H9 (cell line): Measurements from ENCODE around the gene AP4E1. TPM values are rescaled to one million over a fixed set of nuclear protein-coding genes. Genes with fewer than 3 reads are reported as not detected.

Experiments
- DNase-seq: peaks from one replicate; pipeline ENCODE4 v3.0.0-alpha.2; 2017
- H2AFZ ChIP-seq: one replicate; pipeline ENCODE4 v1.6.1; 2013; ENCODE audit warnings: mild to moderate bottlenecking, low read length, control low read depth, moderate library complexity
- H2AK5ac ChIP-seq: 2 replicates; pipeline ENCODE4 v1.6.1; 2013; ENCODE audit warnings: low read length, control low read depth, mixed read lengths; ENCODE audit not compliant: insufficient read length
- H2BK120ac ChIP-seq: one replicate; pipeline ENCODE4 v1.6.1; 2013; ENCODE audit warnings: low read depth, mild to moderate bottlenecking, low read length, control low read depth, inconsistent platforms; ENCODE audit not compliant: poor library complexity, severe bottlenecking
- H2BK12ac ChIP-seq: 2 replicates; pipeline ENCODE4 v1.6.1; 2013; ENCODE audit warnings: low read length, control low read depth, mixed read lengths, low read depth; ENCODE audit not compliant: insufficient read length
- H2BK15ac ChIP-seq: 2 replicates; pipeline ENCODE4 v1.6.1; 2013; ENCODE audit warnings: low read depth, low read length, control low read depth
- H2BK20ac ChIP-seq: one replicate; pipeline ENCODE4 v1.6.1; 2013; ENCODE audit warnings: low read depth, mild to moderate bottlenecking, low read length, control low read depth, inconsistent platforms; ENCODE audit not compliant: poor library complexity, severe bottlenecking
- H2BK5ac ChIP-seq: 2 replicates; pipeline ENCODE4 v1.6.1; 2013; ENCODE audit warnings: low read length, control low read depth, mixed read lengths; ENCODE audit not compliant: insufficient read length
- H3K14ac ChIP-seq: 2 replicates; pipeline ENCODE4 v1.6.1; 2013; ENCODE audit warnings: low read length, control low read depth; ENCODE audit not compliant: insufficient read depth
- H3K18ac ChIP-seq: 2 replicates; pipeline ENCODE4 v1.6.1; 2013; ENCODE audit warnings: low read depth, mild to moderate bottlenecking, mixed read lengths, low read length, control low read depth; ENCODE audit not compliant: insufficient read length
- H3K23ac ChIP-seq: 2 replicates; pipeline ENCODE4 v1.6.1; 2013; ENCODE audit warnings: low read length, control low read depth, mixed read lengths, low read depth; ENCODE audit not compliant: insufficient read length
- H3K23me2 ChIP-seq: 2 replicates; pipeline ENCODE4 v1.6.1; 2013; ENCODE audit warnings: low read depth, mild to moderate bottlenecking, mixed read lengths, low read length, control low read depth; ENCODE audit not compliant: insufficient read length, poor library complexity, severe bottlenecking
- H3K27ac ChIP-seq: 2 replicates; pipeline ENCODE4 v1.5.1; 2013; ENCODE audit warnings: low read length, control low read depth, mixed read lengths, low read depth; ENCODE audit not compliant: insufficient read length
- H3K27me3 ChIP-seq: 2 replicates; pipeline ENCODE4 v1.6.1; 2013; ENCODE audit warnings: low read length, control low read depth, inconsistent platforms; ENCODE audit not compliant: insufficient read depth
- H3K4ac ChIP-seq: 2 replicates; pipeline ENCODE4 v1.6.1; 2013; ENCODE audit warnings: low read depth, mild to moderate bottlenecking, control low read depth, inconsistent platforms, low read length, moderate library complexity
- H3K4me1 ChIP-seq: 2 replicates; pipeline ENCODE4 v1.6.1; 2013; ENCODE audit warnings: low read length, control low read depth, inconsistent platforms; ENCODE audit not compliant: insufficient read depth
- H3K4me2 ChIP-seq: 2 replicates; pipeline ENCODE4 v1.6.1; 2013; ENCODE audit warnings: low read length, control low read depth, mixed read lengths; ENCODE audit not compliant: insufficient read length, insufficient read depth
- H3K56ac ChIP-seq: 2 replicates; pipeline ENCODE4 v1.6.1; 2013; ENCODE audit warnings: low read depth, mild to moderate bottlenecking, mixed read lengths, low read length, control low read depth; ENCODE audit not compliant: insufficient read length
- H3K79me1 ChIP-seq: 2 replicates; pipeline ENCODE4 v1.6.1; 2013; ENCODE audit warnings: low read depth, mild to moderate bottlenecking, moderate library complexity, low read length, control low read depth, inconsistent platforms; ENCODE audit not compliant: insufficient read depth, poor library complexity, severe bottlenecking
- H3K79me2 ChIP-seq: 2 replicates; pipeline ENCODE4 v1.6.1; 2013; ENCODE audit warnings: low read length, control low read depth, inconsistent platforms; ENCODE audit not compliant: insufficient read depth
- H3K9ac ChIP-seq: 2 replicates; pipeline ENCODE4 v1.6.1; 2013; ENCODE audit warnings: low read length, control low read depth, mixed read lengths; ENCODE audit not compliant: insufficient read length; ENCODE audit errors: extremely low read depth
- H3K9me3 ChIP-seq: one replicate; pipeline ENCODE4 v1.6.1; 2013; ENCODE audit warnings: low read depth, low read length, inconsistent platforms; ENCODE audit not compliant: control insufficient read depth
- H3T11ph ChIP-seq: one replicate; pipeline ENCODE4 v1.6.1; 2013; ENCODE audit warnings: mild to moderate bottlenecking, low read length, control low read depth, inconsistent platforms
- H4K20me1 ChIP-seq: one replicate; pipeline ENCODE4 v1.6.1; 2013; ENCODE audit not compliant: control insufficient read depth, insufficient read length, insufficient read depth
- H4K5ac ChIP-seq: 2 replicates; pipeline ENCODE4 v1.6.1; 2013; ENCODE audit warnings: low read depth, mild to moderate bottlenecking, mixed read lengths, low read length, control low read depth; ENCODE audit not compliant: insufficient read length
- H4K8ac ChIP-seq: replicated peaks from 2 replicates; pipeline ENCODE4 v1.6.1; 2013; ENCODE audit warnings: low read length, control low read depth, mixed read lengths, low read depth; ENCODE audit not compliant: insufficient read length
- H4K91ac ChIP-seq: 2 replicates; pipeline ENCODE4 v1.6.1; 2013; ENCODE audit warnings: low read depth, mild to moderate bottlenecking, moderate library complexity, mixed read lengths, low read length, control low read depth; ENCODE audit not compliant: insufficient read length
- H3K27ac Mint-ChIP-seq, 3 experiments: 2 replicates in 2 of 3; 3 replicates in 1 of 3; pipeline ENCODE4 v1.8.0; 2020 to 2021; ENCODE audit warnings: mixed read lengths in 3 of 3, mild to moderate bottlenecking in 1 of 3, moderate library complexity in 1 of 3
- H3K27me3 Mint-ChIP-seq: 2 replicates; pipeline ENCODE4 v1.8.0; 2021; ENCODE audit warnings: low read depth, mild to moderate bottlenecking, moderate library complexity, mixed read lengths
- H3K36me3 Mint-ChIP-seq, 3 experiments: 2 replicates in 2 of 3; 3 replicates in 1 of 3; pipeline ENCODE4 v1.8.0; 2020 to 2021; ENCODE audit warnings: low read depth in 3 of 3, mixed read lengths in 3 of 3; ENCODE audit not compliant: insufficient read depth in 1 of 3
- H3K4me1 Mint-ChIP-seq, 2 experiments: 2 replicates each; pipeline ENCODE4 v1.8.0; 2020; ENCODE audit warnings: mixed read lengths in 2 of 2
- H3K4me3 Mint-ChIP-seq, 2 experiments: 2 replicates in 1 of 2; 3 replicates in 1 of 2; pipeline ENCODE4 v1.8.0; 2020 to 2021; ENCODE audit warnings: mild to moderate bottlenecking in 2 of 2, mixed read lengths in 2 of 2, moderate library complexity in 1 of 2
- H3K9me3 Mint-ChIP-seq, 2 experiments: 2 replicates in 1 of 2; 3 replicates in 1 of 2; pipeline ENCODE4 v1.8.0; 2020; ENCODE audit warnings: mild to moderate bottlenecking in 2 of 2, mixed read lengths in 2 of 2, moderate library complexity in 1 of 2
- WGBS: extraction: QIAGEN DNeasy Blood & Tissue Kit; methylation state at CpG from one replicate; pipeline ENCODE4 v1.1.7; 2013; ENCODE audit warnings: missing lambda C conversion rate, low lambda C conversion rate, mixed read lengths; ENCODE audit not compliant: insufficient read length; ENCODE audit errors: extremely low coverage; 5-methylcytosine and 5-hydroxymethylcytosine counted together
- total RNA-seq: library from RNA; stranded (reverse); gene quantifications from 2 replicates; pipeline ENCODE4 v1.2.1, GENCODE V29; 2021
- TF ChIP-seq, protein P1 (sequence below): fragments of 200-600 bp; sonication (generic); conservative IDR thresholded peaks from 3 replicates; pipeline ENCODE4 v1.8.0; 2021; ENCODE audit warnings: antibody characterized with exemption, mild to moderate bottlenecking

AP4E1 gene
- total RNA-seq, 1 experiment from 2014 or later: 13.8 TPM

DNA sequence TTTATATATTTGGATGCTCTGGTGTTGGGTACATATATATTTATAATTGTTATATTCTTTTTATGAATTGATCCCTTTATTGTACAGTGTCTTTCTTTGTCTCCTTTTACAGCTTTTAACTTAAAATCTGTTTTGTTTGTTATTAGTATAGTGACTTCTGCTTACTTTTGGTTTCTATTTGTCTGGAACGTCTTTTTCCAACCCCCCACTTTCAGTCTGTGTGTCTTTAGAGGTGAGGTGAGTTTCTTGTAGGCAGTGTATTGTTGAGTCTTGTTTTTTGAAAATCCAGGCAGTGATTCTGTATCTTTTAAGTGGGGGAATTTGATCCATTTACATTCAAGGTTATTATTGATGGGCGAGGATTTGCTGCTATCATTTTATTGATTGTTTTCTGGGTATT lies 62.0 kb downstream of the AP4E1 start:
- Histone ChIP-seq H3T11ph (no peak overlapping the region), H3K18ac (no peak overlapping the region), H3K4ac (no peak overlapping the region), H3K79me1 (no peaks in the 10 kb centered on the region), H4K91ac (no peak overlapping the region), H2AFZ (no peak overlapping the region), H4K5ac (no peak overlapping the region), H3K79me2 (no peaks in the 10 kb centered on the region), H3K9ac (no peak overlapping the region), H2BK20ac (no peak overlapping the region), H4K20me1 (no peaks in the 10 kb centered on the region), H2BK5ac (no peak overlapping the region), H4K8ac (no peak overlapping the region), H3K56ac (no peak overlapping the region), H2BK120ac (no peak overlapping the region), H3K4me2 (no peak overlapping the region), H3K9me3 (no peaks in the 10 kb centered on the region), H2BK15ac (no peak overlapping the region), H3K4me1 (no peaks in the 10 kb centered on the region), H2AK5ac (no peak overlapping the region), H3K27me3 (no peaks in the 10 kb centered on the region), H3K23ac (no peak overlapping the region), H3K23me2 (no peaks in the 10 kb centered on the region), H3K14ac (no peak overlapping the region), H2BK12ac (no peak overlapping the region), H3K27ac (no peak overlapping the region)
- Mint-ChIP-seq H3K4me3 (no peak overlapping the region), H3K27me3 (no peaks in the 10 kb centered on the region), H3K9me3 (peaks cover 11 to 17% of the 10 kb centered on the region in 2 experiments), H3K36me3 (peaks cover 28 to 38% (median 35%) of the 10 kb centered on the region in 3 experiments), H3K27ac (no peak overlapping the region), H3K4me1 (no peaks in the 10 kb centered on the region)
- no peak for DNase-seq
- TF ChIP-seq, protein P1, sequence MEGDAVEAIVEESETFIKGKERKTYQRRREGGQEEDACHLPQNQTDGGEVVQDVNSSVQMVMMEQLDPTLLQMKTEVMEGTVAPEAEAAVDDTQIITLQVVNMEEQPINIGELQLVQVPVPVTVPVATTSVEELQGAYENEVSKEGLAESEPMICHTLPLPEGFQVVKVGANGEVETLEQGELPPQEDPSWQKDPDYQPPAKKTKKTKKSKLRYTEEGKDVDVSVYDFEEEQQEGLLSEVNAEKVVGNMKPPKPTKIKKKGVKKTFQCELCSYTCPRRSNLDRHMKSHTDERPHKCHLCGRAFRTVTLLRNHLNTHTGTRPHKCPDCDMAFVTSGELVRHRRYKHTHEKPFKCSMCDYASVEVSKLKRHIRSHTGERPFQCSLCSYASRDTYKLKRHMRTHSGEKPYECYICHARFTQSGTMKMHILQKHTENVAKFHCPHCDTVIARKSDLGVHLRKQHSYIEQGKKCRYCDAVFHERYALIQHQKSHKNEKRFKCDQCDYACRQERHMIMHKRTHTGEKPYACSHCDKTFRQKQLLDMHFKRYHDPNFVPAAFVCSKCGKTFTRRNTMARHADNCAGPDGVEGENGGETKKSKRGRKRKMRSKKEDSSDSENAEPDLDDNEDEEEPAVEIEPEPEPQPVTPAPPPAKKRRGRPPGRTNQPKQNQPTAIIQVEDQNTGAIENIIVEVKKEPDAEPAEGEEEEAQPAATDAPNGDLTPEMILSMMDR: no peak
- WGBS: no CpG with 5 or more reads among the region's 2 CpGs
